ENCODE data around the gene PNPLA2.

The PNPLA2 gene

GRCh38 chr11:790721-791564, 27.8 kb upstream of the PNPLA2 start:
- ChIA-PET CTCF (no interaction called here), POLR2A (interaction anchor here (0.7 to 0.8 kb wide), 2 partner anchors 27 to 56 kb away, joined by 3 read pairs; no protein-coding TSS in a partner anchor)
- no peak overlapping the region for H3K4me3 ChIP-seq (ENCODE audit: low read depth, low read length)
- DNase-seq (ENCODE audit: low read depth, low spot score), result no peak
- no peak for TF ChIP-seq CTCF (IDR thresholded peaks at IDR 0.05; ENCODE audit: insufficient read depth, low read length, missing control alignments)

GRCh38 chr11:791658-792534, 26.8 kb upstream of the PNPLA2 start:
- CTCF ChIA-PET, result interaction anchor here (2.4 kb wide), 1 partner anchor 7 kb away, joined by 13 read pairs; no protein-coding TSS in a partner anchor
- DNase-seq (ENCODE audit: low read depth, low spot score), result no peak
- TF ChIP-seq CTCF (IDR thresholded peaks at IDR 0.05; ENCODE audit: insufficient read depth, low read length, missing control alignments), result no peak
- POLR2A ChIA-PET, result no interaction called here
- no peak overlapping the region for H3K4me3 ChIP-seq (ENCODE audit: low read depth, low read length)

GRCh38 chr11:792535-792821, 26.2 kb upstream of the PNPLA2 start:
- no peak overlapping the region for H3K4me3 ChIP-seq (ENCODE audit: low read depth, low read length)
- no peak for DNase-seq (ENCODE audit: low read depth, low spot score)
- CTCF ChIA-PET, result interaction anchor here (2.4 kb wide), 1 partner anchor 8 kb away, joined by 13 read pairs; no protein-coding TSS in a partner anchor
- TF ChIP-seq CTCF (IDR thresholded peaks at IDR 0.05; ENCODE audit: insufficient read depth, low read length, missing control alignments), result no peak
- POLR2A ChIA-PET, result no interaction called here

- POLR2A ChIA-PET, result no interaction called here
- H3K4me3 ChIP-seq (ENCODE audit: low read depth, low read length), result no peak overlapping the region
- no peak for DNase-seq (ENCODE audit: low read depth, low spot score)
- CTCF ChIA-PET, result interaction anchor here (2.4 kb wide), 1 partner anchor 8 kb away, joined by 13 read pairs; no protein-coding TSS in a partner anchor
- no peak for TF ChIP-seq CTCF (IDR thresholded peaks at IDR 0.05; ENCODE audit: insufficient read depth, low read length, missing control alignments)
Observed at GRCh38 chr11:792873-793272, 25.8 kb upstream of the PNPLA2 start.

- TF ChIP-seq CTCF (IDR thresholded peaks at IDR 0.05; ENCODE audit: insufficient read depth, low read length, missing control alignments), result no peak
- DNase-seq (ENCODE audit: low read depth, low spot score), result no peak
- no peak overlapping the region for H3K4me3 ChIP-seq (ENCODE audit: low read depth, low read length)
- ChIA-PET CTCF (interaction anchor here (2.4 kb wide), 1 partner anchor 9 kb away, joined by 13 read pairs; no protein-coding TSS in a partner anchor), POLR2A (interaction anchor here (1.4 kb wide), 1 partner anchor 9 kb away, joined by 3 read pairs; no protein-coding TSS in a partner anchor)
Observed at GRCh38 chr11:793556-793955, 25.2 kb upstream of the PNPLA2 start.

Measured in AG04449 (cell line).